ENCODE data around the gene KRTAP17-1. TPM values are rescaled to one million over a fixed set of nuclear protein-coding genes. Genes with fewer than 3 reads are reported as not detected.

KRTAP17-1 gene
- total RNA-seq, 1 experiment from 2014 or later = not detected

DNA sequence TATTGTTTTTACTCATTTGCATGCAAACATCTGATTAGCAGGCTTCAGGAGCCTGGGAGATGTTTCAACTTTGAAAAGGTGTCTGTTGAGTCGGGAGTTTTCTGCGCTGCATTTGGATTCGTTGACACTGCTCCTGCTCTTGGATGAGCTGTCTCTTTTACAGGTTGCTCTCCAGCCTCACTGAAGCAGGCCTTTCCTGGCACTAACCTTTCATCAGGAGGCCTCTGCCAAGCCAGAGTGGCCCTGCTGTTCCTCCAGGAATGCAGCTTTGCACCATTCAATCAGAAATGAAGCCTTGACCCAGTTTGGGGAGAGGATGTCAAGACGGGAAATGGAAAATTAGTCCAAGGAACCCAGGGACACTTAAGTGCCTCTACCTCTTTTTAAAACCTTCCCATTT is 12.5 kb downstream of the KRTAP17-1 start:
- ChIA-PET CTCF (no interaction called here), POLR2A (no interaction called here)
- H3K9me3 ChIP-seq = no peaks in the 10 kb centered on the region; the same call in 1 of the 2 replicates
- intact Hi-C loops (cut with micrococcal nuclease; ENCODE audit: unreplicated experiment) = no loop called here
- no peak overlapping the region for H3K4me3 ChIP-seq (ENCODE audit: low read depth, low read length)
- no peaks in the 10 kb centered on the region for H3K27me3 ChIP-seq (replicated peaks; ENCODE audit: control insufficient read depth, insufficient read depth, low read length)
- Mint-ChIP-seq H3K9me3 (ENCODE audit: unreplicated experiment) (no peaks in the 10 kb centered on the region), H3K4me3 (ENCODE audit: unreplicated experiment) (no peak overlapping the region), H3K4me1 (ENCODE audit: low read depth, unreplicated experiment) (no peaks in the 10 kb centered on the region), H3K27me3 (ENCODE audit: insufficient read depth, unreplicated experiment) (no peaks in the 10 kb centered on the region), H3K36me3 (ENCODE audit: insufficient read depth, unreplicated experiment) (no peaks in the 10 kb centered on the region), H3K27ac (ENCODE audit: unreplicated experiment) (no peak overlapping the region)
- DNase-seq = no peak
- TF ChIP-seq, protein P1, sequence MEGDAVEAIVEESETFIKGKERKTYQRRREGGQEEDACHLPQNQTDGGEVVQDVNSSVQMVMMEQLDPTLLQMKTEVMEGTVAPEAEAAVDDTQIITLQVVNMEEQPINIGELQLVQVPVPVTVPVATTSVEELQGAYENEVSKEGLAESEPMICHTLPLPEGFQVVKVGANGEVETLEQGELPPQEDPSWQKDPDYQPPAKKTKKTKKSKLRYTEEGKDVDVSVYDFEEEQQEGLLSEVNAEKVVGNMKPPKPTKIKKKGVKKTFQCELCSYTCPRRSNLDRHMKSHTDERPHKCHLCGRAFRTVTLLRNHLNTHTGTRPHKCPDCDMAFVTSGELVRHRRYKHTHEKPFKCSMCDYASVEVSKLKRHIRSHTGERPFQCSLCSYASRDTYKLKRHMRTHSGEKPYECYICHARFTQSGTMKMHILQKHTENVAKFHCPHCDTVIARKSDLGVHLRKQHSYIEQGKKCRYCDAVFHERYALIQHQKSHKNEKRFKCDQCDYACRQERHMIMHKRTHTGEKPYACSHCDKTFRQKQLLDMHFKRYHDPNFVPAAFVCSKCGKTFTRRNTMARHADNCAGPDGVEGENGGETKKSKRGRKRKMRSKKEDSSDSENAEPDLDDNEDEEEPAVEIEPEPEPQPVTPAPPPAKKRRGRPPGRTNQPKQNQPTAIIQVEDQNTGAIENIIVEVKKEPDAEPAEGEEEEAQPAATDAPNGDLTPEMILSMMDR (IDR thresholded peaks at IDR 0.05; ENCODE audit: insufficient read depth in 1 of 2, low read depth in 1 of 2, low read length in 1 of 2, severe bottlenecking in 1 of 2, unreplicated experiment in 1 of 2) = no peak
- no TSS peak for BruUV-seq (replicated peaks)
- H3K36me3 ChIP-seq (ENCODE audit: control insufficient read depth, insufficient read depth, low read length) = no peaks in the 10 kb centered on the region
- H3K4me1 ChIP-seq = no peaks in the 10 kb centered on the region

DNA sequence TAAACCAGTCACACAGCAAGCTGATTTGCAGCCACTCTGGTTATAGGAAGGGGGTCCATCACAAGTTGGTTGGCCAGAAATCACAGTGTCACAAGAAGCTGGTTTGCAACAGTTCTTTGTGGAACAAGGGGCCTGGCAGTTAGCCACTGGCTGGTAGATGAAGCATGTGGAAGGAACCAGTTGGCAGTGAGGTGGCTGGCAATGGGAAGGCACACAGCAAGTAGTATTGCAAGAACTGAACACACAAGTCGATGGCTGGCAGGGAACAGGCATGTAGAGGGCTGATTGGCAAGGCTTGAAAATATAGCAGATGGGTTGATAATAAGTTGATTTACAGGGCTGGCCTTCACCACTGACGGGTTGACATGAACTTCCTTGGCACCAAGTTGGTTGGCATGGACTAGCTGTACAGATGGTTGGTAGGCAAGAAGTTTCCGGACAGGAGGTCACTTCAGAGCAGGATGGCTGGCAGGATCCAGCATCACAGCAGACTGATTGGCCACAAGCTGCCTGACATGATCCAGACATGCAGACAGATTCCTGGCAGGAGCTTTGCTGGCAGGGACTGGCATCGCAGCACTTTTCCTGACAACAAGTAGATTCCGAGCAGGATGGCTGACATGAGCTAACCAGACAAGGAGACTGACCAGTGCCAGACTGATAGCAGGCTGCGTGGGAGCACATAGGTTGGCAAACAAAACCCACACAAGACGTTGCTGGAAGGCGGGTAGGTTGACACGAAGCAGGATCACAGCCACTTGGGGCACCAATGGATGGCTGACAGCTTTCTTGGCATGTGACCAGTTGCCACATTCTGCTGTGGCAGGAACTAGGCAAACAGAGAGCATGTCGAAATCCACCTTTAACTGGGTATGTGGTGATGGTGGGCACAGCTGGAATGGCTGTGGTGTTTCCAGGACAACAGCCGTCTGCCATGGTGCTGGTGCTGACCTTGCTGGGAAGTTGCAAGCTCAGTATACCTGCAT is 13.3 kb downstream of the KRTAP17-1 start, which contains the start of gene KRTAP29-1:
Gene KRTAP29-1 (minus strand): TSS at position 936 of the 986 bp plus-strand sequence. CDS start 0 bp downstream, at position 936.
- Mint-ChIP-seq H3K4me3 (ENCODE audit: unreplicated experiment) (no peak within 1 kb of the TSS), H3K36me3 (ENCODE audit: insufficient read depth, unreplicated experiment) (no peaks in the 10 kb centered on the region), H3K27ac (ENCODE audit: unreplicated experiment) (no peak within 1 kb of the TSS), H3K9me3 (ENCODE audit: unreplicated experiment) (no peaks in the 10 kb centered on the region), H3K4me1 (ENCODE audit: low read depth, unreplicated experiment) (no peaks in the 10 kb centered on the region), H3K27me3 (ENCODE audit: insufficient read depth, unreplicated experiment) (no peaks in the 10 kb centered on the region)
- BruUV-seq (replicated peaks) = no TSS peak
- DNase-seq = no peak
- H3K4me1 ChIP-seq = no peaks in the 10 kb centered on the region
- no peaks in the 10 kb centered on the region for H3K36me3 ChIP-seq (ENCODE audit: control insufficient read depth, insufficient read depth, low read length)
- H3K4me3 ChIP-seq (ENCODE audit: low read depth, low read length) = no peak within 1 kb of the TSS
- TF ChIP-seq, protein P1 (IDR thresholded peaks at IDR 0.05; ENCODE audit: insufficient read depth in 1 of 2, low read depth in 1 of 2, low read length in 1 of 2, severe bottlenecking in 1 of 2, unreplicated experiment in 1 of 2) = no peak
- H3K27me3 ChIP-seq (replicated peaks; ENCODE audit: control insufficient read depth, insufficient read depth, low read length) = no peaks in the 10 kb centered on the region
- intact Hi-C loops (cut with micrococcal nuclease; ENCODE audit: unreplicated experiment) = no loop called here
- H3K9me3 ChIP-seq = no peaks in the 10 kb centered on the region; the same call in 1 of the 2 replicates
- ChIA-PET CTCF (no interaction called here), POLR2A (no interaction called here)

DNA sequence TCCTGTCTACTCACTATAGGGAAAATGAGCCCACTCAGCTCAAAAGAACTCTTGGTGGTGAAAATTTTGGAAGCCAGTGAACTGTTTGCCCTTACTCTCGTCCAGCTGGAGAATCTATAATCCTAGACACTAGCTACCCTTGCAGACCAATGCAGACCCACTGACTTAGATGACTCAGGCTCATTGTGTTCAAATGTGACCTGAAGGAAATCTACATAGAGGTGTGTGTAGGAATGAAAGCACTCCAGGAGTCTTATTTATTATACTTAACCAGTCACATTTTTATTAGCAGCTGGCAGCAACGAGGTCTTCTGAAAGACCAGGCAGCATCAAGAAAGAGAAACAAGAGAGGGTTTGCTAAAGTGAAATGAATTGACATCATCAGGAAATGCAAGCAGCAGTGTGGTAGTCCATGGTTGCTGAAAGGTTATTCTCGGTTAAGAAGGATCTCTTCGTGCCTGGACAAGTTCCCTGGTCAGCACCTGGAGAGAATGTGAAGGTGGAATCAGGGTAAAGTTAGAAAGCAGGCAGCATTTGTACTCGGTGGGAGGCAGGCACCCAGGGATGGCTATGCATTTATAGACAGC is 14.2 kb downstream of the KRTAP17-1 start:
- DNase-seq = no peak
- Mint-ChIP-seq H3K27me3 (ENCODE audit: insufficient read depth, unreplicated experiment) (no peaks in the 10 kb centered on the region), H3K9me3 (ENCODE audit: unreplicated experiment) (no peaks in the 10 kb centered on the region), H3K27ac (ENCODE audit: unreplicated experiment) (no peak overlapping the region), H3K36me3 (ENCODE audit: insufficient read depth, unreplicated experiment) (no peaks in the 10 kb centered on the region), H3K4me3 (ENCODE audit: unreplicated experiment) (no peak overlapping the region), H3K4me1 (ENCODE audit: low read depth, unreplicated experiment) (no peaks in the 10 kb centered on the region)
- ChIA-PET CTCF (interaction anchor here (0.6 kb wide), 1 partner anchor 248 kb away, joined by 3 read pairs; no protein-coding TSS in a partner anchor), POLR2A (no interaction called here)
- Histone ChIP-seq H3K36me3 (ENCODE audit: control insufficient read depth, insufficient read depth, low read length) (no peaks in the 10 kb centered on the region), H3K9me3 (no peaks in the 10 kb centered on the region; the same call in 1 of the 2 replicates), H3K27me3 (replicated peaks; ENCODE audit: control insufficient read depth, insufficient read depth, low read length) (no peaks in the 10 kb centered on the region), H3K4me3 (ENCODE audit: low read depth, low read length) (no peak overlapping the region), H3K4me1 (no peaks in the 10 kb centered on the region)
- TF ChIP-seq, protein P1 (IDR thresholded peaks at IDR 0.05; ENCODE audit: insufficient read depth in 1 of 2, low read depth in 1 of 2, low read length in 1 of 2, severe bottlenecking in 1 of 2, unreplicated experiment in 1 of 2) = no peak
- no TSS peak for BruUV-seq (replicated peaks)
- intact Hi-C loops (cut with micrococcal nuclease; ENCODE audit: unreplicated experiment) = no loop called here

Data from Caco-2 (cell line).